Subcutaneous adipose tissue (tissue), 4 donors: Measurements from ENCODE around the gene GPATCH1. TPM values are rescaled to one million over a fixed set of nuclear protein-coding genes. Genes with fewer than 3 reads are reported as not detected.

Experiments
- total RNA-seq, 4 donors: library from RNA; depleted of rRNA; stranded (reverse); fragments of >200 nt; gene quantifications; one replicate each; pipeline ENCODE4 v1.1.0, GENCODE V29; 2016
- TF ChIP-seq, protein P1 (sequence below): fragments of 450-650 bp; IDR thresholded peaks from one replicate; pipeline ENCODE4 v1.5.1; 2016; ENCODE audit warnings: low read depth, mild to moderate bottlenecking, control low read depth, antibody characterized with exemption, moderate library complexity

Gene GPATCH1
- total RNA-seq, 4 donors from 2014 or later, result 6.5 to 14.0 (median 10.5) TPM

DNA sequence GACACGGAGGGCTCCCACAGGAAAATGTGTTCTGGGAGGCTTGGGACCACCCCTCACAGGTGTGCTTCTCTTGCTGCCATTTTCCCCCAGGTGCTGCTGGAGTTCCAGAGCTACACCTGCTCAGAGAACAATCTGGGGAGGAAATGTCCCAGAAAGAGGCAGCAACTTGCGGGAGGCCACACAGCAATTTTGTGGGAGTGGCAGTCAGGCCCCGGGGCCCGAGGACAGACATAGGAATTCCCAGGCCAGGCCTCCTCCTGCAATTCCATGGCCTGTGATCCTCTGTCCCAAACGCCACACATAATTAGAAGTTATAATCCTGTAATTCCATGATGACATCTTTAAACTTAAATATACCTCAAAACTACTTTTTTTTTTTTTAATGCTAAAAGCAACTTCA lies 18.1 kb upstream of the GPATCH1 start:
- TF ChIP-seq, protein P1, sequence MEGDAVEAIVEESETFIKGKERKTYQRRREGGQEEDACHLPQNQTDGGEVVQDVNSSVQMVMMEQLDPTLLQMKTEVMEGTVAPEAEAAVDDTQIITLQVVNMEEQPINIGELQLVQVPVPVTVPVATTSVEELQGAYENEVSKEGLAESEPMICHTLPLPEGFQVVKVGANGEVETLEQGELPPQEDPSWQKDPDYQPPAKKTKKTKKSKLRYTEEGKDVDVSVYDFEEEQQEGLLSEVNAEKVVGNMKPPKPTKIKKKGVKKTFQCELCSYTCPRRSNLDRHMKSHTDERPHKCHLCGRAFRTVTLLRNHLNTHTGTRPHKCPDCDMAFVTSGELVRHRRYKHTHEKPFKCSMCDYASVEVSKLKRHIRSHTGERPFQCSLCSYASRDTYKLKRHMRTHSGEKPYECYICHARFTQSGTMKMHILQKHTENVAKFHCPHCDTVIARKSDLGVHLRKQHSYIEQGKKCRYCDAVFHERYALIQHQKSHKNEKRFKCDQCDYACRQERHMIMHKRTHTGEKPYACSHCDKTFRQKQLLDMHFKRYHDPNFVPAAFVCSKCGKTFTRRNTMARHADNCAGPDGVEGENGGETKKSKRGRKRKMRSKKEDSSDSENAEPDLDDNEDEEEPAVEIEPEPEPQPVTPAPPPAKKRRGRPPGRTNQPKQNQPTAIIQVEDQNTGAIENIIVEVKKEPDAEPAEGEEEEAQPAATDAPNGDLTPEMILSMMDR, result no peak

DNA sequence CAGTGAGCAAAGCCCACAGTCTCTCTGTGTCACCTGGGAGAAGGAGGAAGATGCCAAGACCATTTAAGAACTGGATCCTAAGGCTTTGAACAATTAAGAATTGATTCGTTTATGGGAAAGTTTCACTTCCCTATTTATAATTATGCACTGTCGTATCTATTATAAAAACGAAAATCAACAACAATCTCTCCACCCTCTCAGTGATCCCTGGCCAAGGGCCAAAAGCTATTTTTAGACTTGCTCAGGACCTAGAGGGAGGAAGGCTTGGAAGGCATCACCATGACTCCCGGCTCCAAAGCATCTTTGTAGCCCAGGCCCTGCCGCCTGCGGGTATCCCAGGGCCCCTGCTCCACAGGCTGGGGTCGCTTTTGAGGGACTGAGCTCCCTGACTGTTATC lies 17.6 kb upstream of the GPATCH1 start:
- TF ChIP-seq, protein P1, result no peak

DNA sequence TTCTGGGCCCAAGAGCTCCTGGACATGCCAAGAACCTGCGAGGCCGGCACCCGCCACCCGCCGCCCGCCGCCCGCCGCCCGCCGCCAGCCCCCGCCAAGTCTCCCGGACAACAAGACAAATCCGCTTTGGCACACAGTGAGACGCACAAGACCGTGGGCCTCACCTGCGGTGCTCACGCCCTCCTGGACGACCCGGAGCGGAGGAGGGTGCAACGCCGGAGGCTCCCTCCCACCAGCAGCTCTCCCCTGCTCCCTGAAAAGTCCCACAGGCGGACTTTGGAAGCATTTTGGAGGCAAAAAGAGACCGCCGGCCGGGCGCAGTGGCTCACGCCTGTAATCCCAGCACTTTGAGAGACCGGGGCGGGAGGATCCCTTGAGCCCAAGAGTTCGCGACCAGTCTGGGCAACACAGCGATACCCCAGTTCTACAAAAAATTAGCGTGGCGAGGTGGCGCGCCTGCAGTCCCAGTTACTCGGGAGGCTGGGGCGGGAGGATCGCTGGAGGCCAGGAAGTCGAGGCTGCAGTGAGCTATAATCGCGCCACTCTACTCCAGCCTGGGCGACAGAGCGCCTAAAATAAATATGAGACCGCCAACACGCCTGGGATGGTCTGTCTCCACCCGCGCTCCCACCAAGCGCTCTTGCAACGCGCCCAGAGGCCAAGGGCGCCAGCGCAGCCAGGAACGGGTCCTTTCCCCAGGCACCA lies 17.1 kb upstream of the GPATCH1 start:
- TF ChIP-seq, protein P1, result no peak

DNA sequence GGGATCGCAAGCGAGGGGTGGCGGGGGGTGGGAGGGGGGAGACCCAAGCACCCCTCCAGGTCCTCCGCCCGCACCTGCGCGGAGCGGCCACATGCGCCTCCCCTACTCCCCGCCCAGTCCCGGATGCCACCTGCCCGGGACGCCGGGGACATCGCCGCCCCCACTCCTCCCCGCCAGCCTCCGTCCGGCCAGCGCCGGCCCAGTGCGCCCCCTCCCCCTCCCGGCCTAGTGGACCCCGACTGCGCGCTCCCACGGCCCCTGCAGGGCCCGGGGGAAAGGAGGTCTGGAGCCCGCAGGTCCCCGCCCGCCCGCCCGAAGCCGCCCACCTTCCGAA lies 16.6 kb upstream of the GPATCH1 start:
- TF ChIP-seq, protein P1, result no peak

DNA sequence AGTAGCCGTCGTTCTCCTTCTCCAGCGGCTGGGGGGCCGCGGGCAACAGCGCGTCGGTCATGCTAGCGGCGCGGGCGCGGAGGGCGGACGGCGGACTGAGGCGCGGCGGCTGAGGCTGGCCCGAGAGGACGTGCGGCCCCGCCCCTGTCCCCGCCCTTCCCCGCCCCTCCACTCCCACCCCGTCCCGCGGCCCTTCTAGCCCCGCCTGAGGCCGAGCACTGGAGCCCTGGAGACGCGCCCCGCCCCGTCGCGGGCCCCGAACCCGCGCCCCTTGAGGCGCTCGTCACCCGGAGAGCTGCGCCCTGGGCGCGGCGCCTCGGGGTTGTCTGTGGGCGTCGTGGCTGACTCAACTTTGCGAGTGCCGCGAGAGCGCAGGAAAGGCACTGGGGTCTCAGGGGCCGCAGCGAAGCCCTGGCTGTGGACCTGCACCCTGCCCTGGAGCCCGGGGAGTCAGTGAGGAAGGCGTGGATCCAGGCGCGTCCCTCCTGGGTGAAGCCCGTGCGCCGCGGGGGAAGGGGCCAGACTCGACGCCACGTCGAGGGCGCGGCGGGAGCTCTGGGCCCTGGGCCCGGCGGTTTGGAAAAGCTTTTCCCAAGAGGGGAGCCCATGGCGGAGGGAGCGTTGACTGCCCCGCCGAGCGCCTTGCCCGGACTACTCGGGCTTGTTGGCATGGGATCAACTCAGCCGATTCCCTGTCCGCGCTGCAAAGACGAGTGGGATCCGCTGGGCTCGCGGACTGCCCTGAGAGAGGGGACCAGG lies 16.0 kb upstream of the GPATCH1 start, which contains the start of gene RHPN2:
TSS of gene RHPN2 (minus strand) at position 97 of the 759 bp plus-strand sequence. CDS start at position 61, 36 bp downstream.
- TF ChIP-seq, protein P1, result no peak

DNA sequence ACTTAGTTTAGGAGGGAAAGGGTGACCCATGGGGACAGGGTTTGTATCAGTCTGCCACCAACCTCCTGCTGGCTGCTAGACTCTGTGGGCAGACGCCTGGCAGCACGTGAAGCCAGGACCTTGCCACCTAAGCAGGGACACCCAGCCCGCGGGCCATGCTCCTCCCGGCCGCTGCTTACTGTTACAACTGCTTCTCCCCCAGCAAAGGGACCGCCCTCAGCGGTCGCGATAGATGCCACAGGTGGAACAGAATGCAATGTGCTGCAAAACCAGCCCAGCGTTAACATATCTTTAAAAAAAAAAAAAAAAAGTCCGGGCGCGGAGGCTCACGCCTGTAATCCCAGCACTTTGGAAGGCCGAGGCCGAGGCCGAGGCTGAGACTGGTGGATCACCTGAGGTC lies 14.4 kb upstream of the GPATCH1 start:
- TF ChIP-seq, protein P1, result no peak

DNA sequence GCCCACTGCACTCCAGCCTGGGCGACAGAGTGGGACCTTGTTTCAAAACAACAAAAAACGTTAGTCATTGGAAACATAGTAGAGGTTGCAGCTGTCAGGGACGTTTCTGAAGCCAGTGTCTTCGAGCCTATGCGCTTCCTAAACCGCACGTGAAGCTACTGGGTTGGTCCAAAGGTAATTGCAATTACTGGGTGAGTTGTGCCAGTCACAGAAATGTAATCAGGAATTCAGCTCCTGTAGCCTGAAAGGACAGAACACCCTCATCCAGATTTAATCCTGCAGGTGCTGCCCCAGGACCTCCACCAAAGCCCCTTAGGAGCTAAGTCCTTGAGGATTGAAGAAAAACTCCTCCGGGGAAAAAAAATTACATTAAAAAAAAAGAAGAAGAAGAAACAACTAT lies 13.9 kb upstream of the GPATCH1 start:
- TF ChIP-seq, protein P1, result no peak
